GM12878 (cell line): Measurements from ENCODE around the gene OPRL1.

ENCODE experiments used
- NFIC ChIP-seq: IDR thresholded peaks from 2 replicates; pipeline ENCODE4 v1.6.1; 2012; ENCODE audit warnings: low read depth, mild to moderate bottlenecking, inconsistent platforms, low read length, moderate library complexity
- TF ChIP-seq, protein P1 (sequence below): IDR thresholded peaks from 2 replicates; pipeline ENCODE4 v1.6.1; 2012; ENCODE audit warnings: low read depth, low read length, improper control_type of control experiment

DNA sequence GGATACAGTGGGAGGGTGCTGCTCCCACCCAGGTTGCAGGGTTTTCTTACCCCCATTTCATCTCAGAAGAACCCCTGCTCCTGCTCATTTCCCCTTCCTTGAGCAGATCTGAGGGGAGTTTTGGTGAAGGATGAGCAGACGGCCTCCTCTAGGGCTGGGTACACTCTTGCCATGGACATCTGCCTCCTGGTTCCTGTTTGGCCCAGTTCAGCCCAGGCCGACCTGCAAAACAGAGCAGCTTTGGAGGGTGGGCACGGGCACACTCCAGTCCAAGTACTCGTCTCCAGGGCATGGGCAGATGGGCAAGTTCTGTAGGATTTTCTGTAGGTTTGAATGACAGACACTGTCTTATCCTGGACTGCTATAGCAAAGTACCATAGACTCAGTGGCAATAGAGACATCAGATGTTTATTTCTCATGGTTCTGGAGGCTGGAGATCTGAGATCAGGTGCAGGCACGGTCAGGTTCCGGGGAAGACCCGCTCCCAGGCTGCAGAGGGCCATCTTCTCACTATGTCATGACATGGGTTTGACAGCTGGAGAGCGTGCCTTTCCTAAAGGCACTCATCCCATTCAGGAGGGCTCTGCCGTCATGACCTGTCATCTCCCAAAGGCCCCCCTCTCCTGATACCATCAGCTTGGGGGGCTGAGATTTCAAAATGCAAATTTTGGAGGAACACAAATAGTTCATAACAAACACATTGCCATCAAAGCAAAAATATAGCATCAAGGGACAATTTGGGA, 21.2 kb downstream of the OPRL1 start:
- TF ChIP-seq, protein P1, sequence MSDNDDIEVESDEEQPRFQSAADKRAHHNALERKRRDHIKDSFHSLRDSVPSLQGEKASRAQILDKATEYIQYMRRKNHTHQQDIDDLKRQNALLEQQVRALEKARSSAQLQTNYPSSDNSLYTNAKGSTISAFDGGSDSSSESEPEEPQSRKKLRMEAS: no peak
- TF ChIP-seq NFIC: no peak
